NCI-H524 treated with DMSO at 0.1 percent for 48 hours (cell line): ENCODE data around the gene SEMA4G.

Source experiments
- DNase-seq: peaks from one replicate; lab custom pipeline; 2025; lab: John Stamatoyannopoulos, UW

Gene SEMA4G

DNA sequence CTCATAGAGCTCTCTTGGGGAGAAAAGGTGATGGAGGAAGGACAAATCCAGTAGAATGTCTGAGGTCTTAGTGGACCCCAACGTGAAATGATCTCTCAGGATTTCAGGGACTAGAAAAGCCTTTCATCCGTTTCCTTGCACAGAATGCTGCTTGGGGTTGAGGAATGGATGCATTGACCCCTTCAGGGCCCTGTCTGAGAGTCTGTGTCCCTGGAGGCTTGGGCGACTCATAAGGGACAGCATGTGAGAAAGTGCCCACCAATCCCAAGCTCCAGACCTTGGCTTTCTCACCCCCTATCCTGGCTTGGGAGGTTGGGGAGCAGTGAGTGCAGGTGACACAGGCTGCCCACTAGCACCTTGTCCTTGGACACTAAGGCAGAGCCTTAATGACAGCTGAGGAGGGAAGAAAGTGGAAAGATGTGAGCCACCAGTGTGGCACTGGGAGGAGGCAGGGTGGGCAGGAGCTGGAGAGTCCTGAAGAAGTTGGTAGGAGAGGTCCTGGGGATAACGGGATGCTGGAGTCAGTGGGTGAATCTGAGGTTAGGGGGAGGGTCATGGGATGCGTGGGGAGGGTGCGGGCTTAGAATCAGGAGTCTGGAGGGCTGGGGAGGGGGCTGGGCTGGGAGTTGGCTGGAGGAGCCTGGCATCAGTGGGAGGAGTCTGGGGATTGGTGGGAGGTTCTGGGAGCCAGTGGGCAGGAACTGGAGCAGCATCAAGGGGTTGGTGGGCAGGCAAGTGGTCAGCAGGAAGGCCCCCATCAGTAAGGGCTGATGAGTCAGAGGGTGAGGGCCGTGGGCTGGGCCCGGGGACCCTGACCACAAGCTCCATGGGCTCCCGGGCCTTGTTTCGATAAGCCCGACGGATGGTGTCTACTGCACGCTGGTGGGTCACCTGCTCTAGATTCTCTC is 38.9 kb downstream of the SEMA4G start:
- DNase-seq, result no peak

- DNase-seq, result no peak
These were observed 39.6 kb downstream of the SEMA4G start for GRCh38 chr10:101008823-101009423.

DNA sequence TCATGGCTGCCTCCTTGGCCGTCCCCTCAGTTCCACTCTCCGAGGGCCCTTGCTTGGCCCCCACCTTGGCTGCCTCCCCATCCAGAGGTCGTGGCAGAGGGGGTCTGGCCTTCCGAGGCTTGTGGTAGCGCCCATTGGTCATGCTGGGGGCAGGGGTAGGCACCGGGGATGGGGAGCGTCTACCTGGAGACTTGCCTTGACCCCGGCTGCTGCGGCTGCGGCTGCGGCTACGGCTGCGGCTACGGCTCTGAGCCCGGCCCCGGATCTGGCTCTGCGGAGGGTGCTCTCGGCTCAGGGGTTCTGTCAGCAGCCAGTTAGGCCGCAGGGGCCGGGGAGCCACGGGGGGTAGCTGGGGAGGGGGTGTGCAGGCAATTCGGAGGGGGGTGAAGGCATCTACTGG is 41.0 kb downstream of the SEMA4G start:
- no peak for DNase-seq

DNA sequence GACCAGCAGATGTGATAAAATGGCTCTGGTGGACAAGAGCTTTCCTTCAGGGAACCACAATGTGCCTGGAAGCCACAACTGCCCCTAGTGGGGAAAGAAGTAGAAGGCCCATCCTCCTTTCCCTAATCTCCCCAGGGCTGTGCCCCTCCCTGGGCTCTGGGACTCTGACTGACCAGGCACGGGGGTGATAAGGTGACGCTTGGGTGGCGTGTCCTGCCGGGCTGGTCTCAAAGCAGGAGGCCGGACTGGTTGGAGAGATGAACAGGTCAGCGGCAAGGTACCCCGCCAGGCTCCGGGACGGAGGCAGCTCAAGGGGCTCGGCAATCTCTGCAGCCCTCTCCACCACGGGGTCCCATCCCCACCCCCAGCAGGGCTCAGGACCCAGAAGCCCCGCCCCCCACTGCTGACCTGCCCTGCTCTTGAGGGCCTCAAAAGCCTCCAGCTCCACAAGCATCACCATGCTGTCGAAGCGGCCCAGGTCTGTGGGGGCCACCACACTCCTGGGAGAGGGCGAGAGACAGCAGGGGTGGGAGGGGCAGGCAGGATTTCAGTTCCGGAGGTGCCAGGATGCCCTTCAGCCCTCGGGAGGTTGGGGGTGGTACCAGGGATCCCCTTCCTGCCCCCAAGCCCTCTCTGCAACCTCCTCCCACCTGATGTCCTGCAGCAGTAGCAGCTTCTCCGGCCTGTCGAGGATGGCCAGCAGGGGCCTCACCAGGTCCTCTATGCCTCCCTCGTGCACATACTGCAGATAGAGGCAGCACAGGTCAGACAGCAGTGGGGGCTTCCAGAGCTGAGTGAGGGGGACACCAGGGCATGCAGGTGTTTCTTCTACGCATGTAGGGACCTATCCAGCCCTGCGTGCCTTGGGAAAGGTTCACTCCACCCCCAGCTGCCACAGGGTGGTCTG is 42.5 kb downstream of the SEMA4G start:
- no peak for DNase-seq

DNA sequence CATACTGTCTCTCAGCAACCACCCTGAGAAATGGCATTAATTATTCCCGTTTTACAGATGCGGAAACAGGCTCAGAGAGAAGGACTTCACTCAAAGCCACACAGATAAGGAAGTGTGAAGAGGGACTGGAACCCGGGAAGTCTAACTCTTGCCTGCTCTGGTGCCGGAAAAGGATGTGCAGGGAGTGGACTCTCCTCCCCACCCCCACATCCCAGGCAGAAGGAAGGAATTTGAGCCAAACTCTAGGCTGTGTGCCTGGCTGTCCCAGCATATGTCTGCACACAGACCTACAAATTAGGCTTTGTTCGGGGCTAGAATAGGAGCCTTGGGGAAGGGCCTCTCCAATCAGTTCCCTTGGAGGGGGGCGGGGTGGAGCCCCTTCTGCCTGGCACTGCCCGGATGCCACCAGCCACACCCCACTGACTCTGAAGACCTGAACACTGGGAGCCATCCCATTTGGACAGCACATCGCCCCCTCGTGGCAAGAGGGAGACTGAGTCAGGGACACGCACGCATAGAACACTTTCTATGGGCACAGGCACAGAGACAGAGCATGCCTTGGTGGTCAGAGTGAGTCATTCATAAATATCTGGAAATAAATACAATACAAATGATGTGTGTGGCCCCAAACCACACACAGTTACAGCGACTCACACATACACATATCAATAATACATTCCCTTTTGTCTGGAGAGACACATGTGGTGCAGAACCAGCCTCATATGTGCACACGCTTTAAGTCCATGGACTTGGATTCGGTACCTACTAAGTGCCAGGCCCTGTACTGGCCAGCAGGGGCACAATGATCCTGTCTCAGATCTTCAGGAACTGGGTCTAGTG is 43.4 kb downstream of the SEMA4G start:
- DNase-seq, result no peak

DNA sequence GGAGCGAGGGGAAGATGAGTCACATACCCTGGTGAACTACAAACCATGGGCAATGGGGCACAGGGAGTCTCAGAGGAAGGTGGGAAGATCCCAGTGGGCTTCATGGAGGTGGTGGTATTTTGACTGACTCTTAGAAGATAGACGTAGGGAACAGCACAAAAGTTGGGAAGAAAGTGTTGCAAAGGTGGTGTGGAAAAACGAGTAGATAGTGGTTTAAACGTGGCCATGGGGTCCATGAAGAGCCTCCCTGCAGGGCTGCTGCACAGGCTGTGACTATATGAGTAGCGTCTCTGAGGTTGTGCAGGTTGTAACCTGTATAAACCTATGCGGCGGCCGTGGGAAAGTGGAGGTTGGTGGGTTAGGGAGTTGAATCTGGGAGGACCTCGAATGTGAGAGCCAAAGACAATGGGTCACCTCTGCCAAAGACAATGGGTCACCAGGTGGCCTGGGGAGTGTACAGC is 44.1 kb downstream of the SEMA4G start:
- no peak for DNase-seq

DNA sequence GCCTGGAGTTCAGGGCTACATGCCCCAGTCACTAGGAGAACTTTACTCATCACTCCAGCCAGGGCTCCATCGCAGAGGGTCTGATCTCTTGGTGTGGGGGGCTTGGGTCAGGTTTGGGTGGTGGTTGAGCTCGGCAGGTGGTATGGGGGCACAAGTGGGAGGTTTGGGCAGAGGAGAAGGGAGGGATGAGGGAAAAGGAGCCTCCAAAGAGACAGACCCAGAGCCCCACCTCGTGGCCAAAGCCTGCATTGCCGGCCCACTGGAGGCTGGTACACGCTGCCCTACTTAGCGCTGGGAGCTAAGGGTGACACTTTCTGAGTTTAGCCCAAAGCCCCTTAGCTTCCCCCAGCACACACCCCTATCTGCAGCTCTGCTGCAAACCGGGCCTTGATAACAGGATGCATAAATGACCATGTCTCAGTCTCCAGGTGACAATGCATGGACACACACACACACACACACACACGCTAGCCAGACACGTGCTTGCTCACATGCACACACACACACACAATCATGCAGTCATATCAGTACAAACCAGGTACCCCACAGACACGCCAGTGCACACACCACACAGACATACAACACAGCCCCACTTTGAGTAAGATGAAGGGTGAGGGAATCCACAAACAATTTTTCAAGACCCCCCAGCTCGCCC is 45.1 kb downstream of the SEMA4G start:
- DNase-seq, result no peak

- no peak for DNase-seq
These were observed 45.8 kb downstream of the SEMA4G start for GRCh38 chr10:101014966-101015581.

- no peak for DNase-seq
These were observed 46.3 kb downstream of the SEMA4G start for GRCh38 chr10:101015582-101015973.

DNA sequence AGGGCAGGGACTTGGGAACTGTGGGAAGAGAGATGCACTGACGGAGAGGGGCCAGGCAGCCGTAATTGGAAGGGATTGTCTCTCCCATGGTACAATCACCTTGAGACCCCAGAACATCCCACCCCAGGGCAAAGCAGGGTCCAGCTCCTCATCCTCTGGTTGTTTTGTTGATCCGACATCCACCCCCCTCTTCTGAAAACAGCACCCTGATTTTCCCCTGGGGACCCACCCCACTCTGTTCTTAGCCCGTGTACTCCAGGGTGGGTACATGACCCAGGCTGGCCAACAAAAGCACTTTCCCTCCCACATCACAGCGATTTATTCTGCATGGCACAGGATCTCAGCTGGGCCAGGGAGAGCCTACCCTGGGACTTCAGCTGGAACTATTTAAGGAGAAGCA is 47.5 kb downstream of the SEMA4G start:
- no peak for DNase-seq

- DNase-seq, result no peak
These were observed 48.9 kb downstream of the SEMA4G start for GRCh38 chr10:101018118-101018599.

GRCh38 chr10:101018600-101019439 is 49.5 kb downstream of the SEMA4G start:
- DNase-seq, result no peak
